Neural progenitor cell (in vitro differentiated cells): ENCODE data around the gene APCDD1L. TPM values are rescaled to one million over a fixed set of nuclear protein-coding genes. Genes with fewer than 3 reads are reported as not detected.

ENCODE experiments used
- DNase-seq: peaks from one replicate; pipeline ENCODE4 v3.0.0-alpha.2; 2016; ENCODE audit warnings: low spot score
- H2AFZ ChIP-seq: fragments of 200-600 bp; sonication (generic); replicated peaks from 2 replicates; pipeline ENCODE4 v1.6.1; 2016; ENCODE audit warnings: antibody characterized with exemption
- H3F3A ChIP-seq: fragments of 200-600 bp; sonication (generic); 2 replicates; pipeline ENCODE4 v1.6.1; 2016; ENCODE audit warnings: antibody characterized with exemption, low read depth
- H3K27ac ChIP-seq: fragments of 200-600 bp; sonication (generic); 2 replicates; pipeline ENCODE4 v1.5.1; 2016; ENCODE audit warnings: mild to moderate bottlenecking
- H3K27me3 ChIP-seq: fragments of 200-600 bp; sonication (generic); 2 replicates; pipeline ENCODE4 v1.6.1; 2016; ENCODE audit warnings: mild to moderate bottlenecking, moderate library complexity
- H3K36me3 ChIP-seq: fragments of 200-600 bp; sonication (generic); 2 replicates; pipeline ENCODE4 v1.5.1; 2016
- H3K4me1 ChIP-seq: fragments of 200-600 bp; sonication (generic); 2 replicates; pipeline ENCODE4 v1.6.1; 2016; ENCODE audit warnings: mixed run types
- H3K4me2 ChIP-seq: fragments of 200-600 bp; sonication (generic); 2 replicates; pipeline ENCODE4 v1.6.1; 2016
- H3K4me3 ChIP-seq: fragments of 200-600 bp; sonication (generic); 2 replicates; pipeline ENCODE4 v1.5.1; 2016
- H3K79me2 ChIP-seq: fragments of 200-600 bp; sonication (generic); 2 replicates; pipeline ENCODE4 v1.6.1; 2016; ENCODE audit warnings: low read depth
- H3K9ac ChIP-seq: fragments of 200-600 bp; sonication (generic); 2 replicates; pipeline ENCODE4 v1.6.1; 2016
- H3K9me3 ChIP-seq: fragments of 200-600 bp; sonication (generic); 2 replicates; pipeline ENCODE4 v1.5.1; 2016; ENCODE audit warnings: low read depth
- H4K20me1 ChIP-seq: fragments of 200-600 bp; sonication (generic); 2 replicates; pipeline ENCODE4 v1.6.1; 2016; ENCODE audit warnings: low read depth
- H3K27ac Mint-ChIP-seq: 3 replicates; pipeline ENCODE4 v1.8.0; 2021; ENCODE audit warnings: mixed read lengths
- H3K27me3 Mint-ChIP-seq: 2 replicates; pipeline ENCODE4 v1.8.0; 2022; ENCODE audit warnings: low read depth, mild to moderate bottlenecking, inconsistent platforms, moderate library complexity, mixed read lengths; ENCODE audit not compliant: insufficient read depth
- H3K36me3 Mint-ChIP-seq: 3 replicates; pipeline ENCODE4 v1.8.0; 2021; ENCODE audit warnings: mixed read lengths
- H3K4me1 Mint-ChIP-seq: 3 replicates; pipeline ENCODE4 v1.8.0; 2021; ENCODE audit warnings: mixed read lengths
- H3K4me3 Mint-ChIP-seq: 3 replicates; pipeline ENCODE4 v1.8.0; 2021; ENCODE audit warnings: mild to moderate bottlenecking, moderate library complexity, mixed read lengths
- H3K9me3 Mint-ChIP-seq: 3 replicates; pipeline ENCODE4 v1.8.0; 2020; ENCODE audit warnings: mixed read lengths
- CTCF ChIP-seq: fragments of 200-600 bp; sonication (generic); IDR thresholded peaks from 2 replicates; pipeline ENCODE4 v1.5.1; 2017; ENCODE audit warnings: antibody characterized with exemption, mild to moderate bottlenecking
- EZH2 ChIP-seq: fragments of 200-600 bp; sonication (generic); IDR thresholded peaks from 2 replicates; pipeline ENCODE4 v1.6.1; 2017; ENCODE audit warnings: antibody characterized with exemption, mild to moderate bottlenecking, moderate library complexity
- EZH2phosphoT487 ChIP-seq: fragments of 200-600 bp; sonication (generic); IDR thresholded peaks from 2 replicates; pipeline ENCODE4 v1.6.1; 2017; ENCODE audit warnings: antibody characterized with exemption
- total RNA-seq: library from RNA; depleted of rRNA; stranded (reverse); fragments of >200 nt; gene quantifications from 2 replicates; pipeline ENCODE4 v1.2.3, GENCODE V29; 2015; ENCODE audit warnings: low replicate concordance

The APCDD1L gene
- total RNA-seq, 1 donor from 2014 or later = not detected

- Histone ChIP-seq H3K79me2 (no peaks in the 10 kb centered on the region), H2AFZ (no peak overlapping the region), H3K4me1 (peaks cover 18% of the 10 kb centered on the region), H3K27me3 (peaks cover 50% of the 10 kb centered on the region), H3F3A (peaks cover 11% of the 10 kb centered on the region), H3K9me3 (no peaks in the 10 kb centered on the region), H3K4me3 (no peak overlapping the region), H3K27ac (no peak overlapping the region), H4K20me1 (no peaks in the 10 kb centered on the region), H3K4me2 (no peak overlapping the region), H3K9ac (no peak overlapping the region), H3K36me3 (no peaks in the 10 kb centered on the region)
- TF ChIP-seq EZH2 = no peak
- no peak for TF ChIP-seq CTCF
- TF ChIP-seq EZH2phosphoT487 = no peak
- H3K27me3 Mint-ChIP-seq = peaks cover 33% of the 10 kb centered on the region
- H3K36me3 Mint-ChIP-seq = no peaks in the 10 kb centered on the region
- no peak overlapping the region for H3K27ac Mint-ChIP-seq
- H3K4me1 Mint-ChIP-seq = peaks cover 6% of the 10 kb centered on the region
- H3K4me3 Mint-ChIP-seq = no peak overlapping the region
- no peak for DNase-seq
- H3K9me3 Mint-ChIP-seq = no peaks in the 10 kb centered on the region
These were observed 3.2 kb upstream of the APCDD1L start for GRCh38 chr20:58518387-58518786.

GRCh38 chr20:58514321-58515232 lies 622 bp downstream of the APCDD1L start:
- H3K27me3 ChIP-seq = peaks cover 68% of the 10 kb centered on the region
- H3K36me3 ChIP-seq = no peaks in the 10 kb centered on the region
- TF ChIP-seq EZH2 (peak; percentile 77), EZH2phosphoT487 (peak; percentile 65), CTCF (no peak)
- DNase-seq = peak; percentile 66
- no peaks in the 10 kb centered on the region for H3K9me3 Mint-ChIP-seq
- no peak overlapping the region for H3K4me3 Mint-ChIP-seq
- no peaks in the 10 kb centered on the region for H4K20me1 ChIP-seq
- H3K9me3 ChIP-seq = no peaks in the 10 kb centered on the region
- H3K4me1 Mint-ChIP-seq = no peaks in the 10 kb centered on the region
- no peaks in the 10 kb centered on the region for H3K79me2 ChIP-seq
- H3K27ac Mint-ChIP-seq = no peak overlapping the region
- H3K4me1 ChIP-seq = no peaks in the 10 kb centered on the region
- H3K4me3 ChIP-seq = peak overlapping the region; percentile 51
- no peak overlapping the region for H3K9ac ChIP-seq
- H3K27me3 Mint-ChIP-seq = peaks cover 42% of the 10 kb centered on the region
- no peak overlapping the region for H3K27ac ChIP-seq
- H3K36me3 Mint-ChIP-seq = no peaks in the 10 kb centered on the region
- no peaks in the 10 kb centered on the region for H3F3A ChIP-seq
- H3K4me2 ChIP-seq = peak overlapping the region; percentile 91
- H2AFZ ChIP-seq = peak overlapping the region; percentile 90

- no peak for DNase-seq
- no peak overlapping the region for H3K27ac ChIP-seq
- H3K4me1 ChIP-seq = no peaks in the 10 kb centered on the region
- no peaks in the 10 kb centered on the region for H3K9me3 ChIP-seq
- Mint-ChIP-seq H3K4me3 (no peak overlapping the region), H3K27ac (no peak overlapping the region), H3K9me3 (no peaks in the 10 kb centered on the region), H3K4me1 (no peaks in the 10 kb centered on the region), H3K27me3 (peaks cover 42% of the 10 kb centered on the region), H3K36me3 (no peaks in the 10 kb centered on the region)
- H3K9ac ChIP-seq = no peak overlapping the region
- no peak for TF ChIP-seq EZH2phosphoT487
- no peak for TF ChIP-seq CTCF
- TF ChIP-seq EZH2 = no peak
- H3K4me2 ChIP-seq = peak overlapping the region; percentile 91
- H3K79me2 ChIP-seq = no peaks in the 10 kb centered on the region
- no peaks in the 10 kb centered on the region for H3F3A ChIP-seq
- no peaks in the 10 kb centered on the region for H3K36me3 ChIP-seq
- peak overlapping the region; percentile 51 for H3K4me3 ChIP-seq
- H2AFZ ChIP-seq = no peak overlapping the region
- no peaks in the 10 kb centered on the region for H4K20me1 ChIP-seq
- peaks cover 68% of the 10 kb centered on the region for H3K27me3 ChIP-seq
These were observed 1.5 kb downstream of the APCDD1L start for GRCh38 chr20:58513580-58514285.
